ENCODE results near the gene BMPR1A. TPM values are rescaled to one million over a fixed set of nuclear protein-coding genes. Genes with fewer than 3 reads are reported as not detected.
A peak's percentile ranks its signal among the peaks of the same experiment; 100 is the strongest.

Gene BMPR1A
- total and polyA plus RNA-seq, 12 donors = 4.4 to 55.9 (median 27.0) TPM

DNA sequence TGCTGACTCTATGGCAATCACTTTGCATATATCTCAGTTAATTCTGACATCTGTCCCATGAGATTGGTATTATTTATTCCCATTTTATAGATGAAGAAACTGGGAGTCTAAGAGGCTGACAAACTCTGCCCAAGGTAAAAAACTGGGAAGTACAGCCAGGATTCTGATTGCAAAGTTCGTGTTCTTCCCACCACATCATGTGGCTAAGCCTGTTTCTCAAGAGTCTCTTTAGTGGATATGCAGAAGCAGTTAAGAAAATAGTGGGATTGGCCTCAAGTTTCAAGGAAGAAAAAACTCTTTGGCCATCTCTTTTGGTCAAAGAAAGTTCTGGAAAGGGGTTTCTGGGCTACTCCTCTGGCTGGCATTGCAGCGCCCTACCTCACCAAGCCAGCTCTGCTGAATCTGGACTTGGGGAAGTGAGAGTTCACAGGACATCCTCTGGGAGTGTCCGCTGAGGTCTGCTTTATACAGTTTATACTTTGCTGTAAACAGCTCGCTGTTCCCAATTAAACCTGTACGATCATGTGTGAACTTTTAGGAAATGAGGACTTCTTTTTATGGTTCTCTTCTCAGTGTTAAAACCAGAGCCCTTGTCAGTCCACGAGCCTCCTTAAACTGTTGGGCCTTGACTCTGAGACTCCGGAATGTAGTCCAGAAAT, 12.2 kb upstream of the BMPR1A start:
- Histone ChIP-seq H3K27ac (peak overlapping the region in 1 of 5 donors; percentile 23), H3K9me3 (replicated peaks in 1 of 3) (no peaks in the 10 kb centered on the region), H3K4me3 (no peak overlapping the region), H3K36me3 (replicated peaks in 1 of 2) (no peaks in the 10 kb centered on the region), H3K4me1 (replicated peaks in 1 of 2) (peaks cover 0 to 6% of the 10 kb centered on the region in 2 donors), H3K27me3 (no peaks in the 10 kb centered on the region)
- TF ChIP-seq, protein P1, sequence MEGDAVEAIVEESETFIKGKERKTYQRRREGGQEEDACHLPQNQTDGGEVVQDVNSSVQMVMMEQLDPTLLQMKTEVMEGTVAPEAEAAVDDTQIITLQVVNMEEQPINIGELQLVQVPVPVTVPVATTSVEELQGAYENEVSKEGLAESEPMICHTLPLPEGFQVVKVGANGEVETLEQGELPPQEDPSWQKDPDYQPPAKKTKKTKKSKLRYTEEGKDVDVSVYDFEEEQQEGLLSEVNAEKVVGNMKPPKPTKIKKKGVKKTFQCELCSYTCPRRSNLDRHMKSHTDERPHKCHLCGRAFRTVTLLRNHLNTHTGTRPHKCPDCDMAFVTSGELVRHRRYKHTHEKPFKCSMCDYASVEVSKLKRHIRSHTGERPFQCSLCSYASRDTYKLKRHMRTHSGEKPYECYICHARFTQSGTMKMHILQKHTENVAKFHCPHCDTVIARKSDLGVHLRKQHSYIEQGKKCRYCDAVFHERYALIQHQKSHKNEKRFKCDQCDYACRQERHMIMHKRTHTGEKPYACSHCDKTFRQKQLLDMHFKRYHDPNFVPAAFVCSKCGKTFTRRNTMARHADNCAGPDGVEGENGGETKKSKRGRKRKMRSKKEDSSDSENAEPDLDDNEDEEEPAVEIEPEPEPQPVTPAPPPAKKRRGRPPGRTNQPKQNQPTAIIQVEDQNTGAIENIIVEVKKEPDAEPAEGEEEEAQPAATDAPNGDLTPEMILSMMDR (IDR thresholded peaks at IDR 0.05) = no peak
- no peak for TF ChIP-seq POLR2A (IDR thresholded peaks at IDR 0.05)
- intact Hi-C loops (cut with DNase I) = no loop called here
- WGBS, 4 donors = 72 to 82% (median 76%) methylated on average over 6 to 7 of the region's 7 CpGs
- DNase-seq = no peak

DNA sequence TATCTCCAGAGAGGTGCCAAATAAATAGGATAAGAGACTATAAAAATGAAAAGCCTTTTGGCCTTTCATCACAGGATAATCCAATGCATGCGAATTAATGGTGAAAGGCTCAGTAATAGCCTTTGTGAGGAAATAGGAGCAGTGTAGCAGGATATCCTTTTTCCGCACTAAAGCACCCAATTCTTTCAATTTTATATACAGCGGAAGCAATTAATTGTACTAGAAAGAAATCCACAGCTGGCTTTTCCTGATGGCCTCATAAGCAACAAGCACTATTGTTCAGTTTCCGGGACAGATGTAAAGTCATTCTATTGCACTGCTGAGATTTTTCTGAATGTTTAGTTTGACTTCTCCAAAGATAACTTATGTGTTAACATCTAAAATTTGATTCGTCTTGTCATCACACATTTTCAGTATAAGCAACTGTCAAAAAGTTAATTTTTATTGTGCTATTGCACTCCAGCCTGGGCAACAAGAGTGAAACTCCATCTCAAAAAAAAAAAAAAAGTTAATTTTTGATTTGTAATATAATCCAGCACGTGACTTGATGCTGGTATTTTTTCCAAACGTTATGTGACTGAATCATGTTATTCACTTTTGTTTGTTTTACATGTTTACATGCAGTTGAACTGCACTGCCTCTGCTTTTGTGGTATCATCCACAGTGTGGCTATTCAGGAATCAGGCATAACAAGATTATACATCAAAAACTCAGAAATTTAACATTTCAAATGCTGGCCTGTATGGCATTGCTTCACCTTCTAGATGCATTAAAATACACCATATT, 8.4 kb upstream of the BMPR1A start:
- DNase-seq = no peak
- TF ChIP-seq, protein P1 (IDR thresholded peaks at IDR 0.05) = no peak
- TF ChIP-seq POLR2A (IDR thresholded peaks at IDR 0.05) = no peak
- 49 to 57% (median 52%) methylated on average over 7 of the region's 7 CpGs for WGBS, 4 donors
- Histone ChIP-seq H3K36me3 (replicated peaks in 1 of 2) (no peaks in the 10 kb centered on the region), H3K4me3 (no peak overlapping the region), H3K9me3 (replicated peaks in 1 of 3) (no peaks in the 10 kb centered on the region), H3K27ac (no peak overlapping the region), H3K27me3 (no peaks in the 10 kb centered on the region), H3K4me1 (replicated peaks in 1 of 2) (peaks cover 0 to 6% of the 10 kb centered on the region in 2 donors)
- intact Hi-C loops (cut with DNase I) = no loop called here

DNA sequence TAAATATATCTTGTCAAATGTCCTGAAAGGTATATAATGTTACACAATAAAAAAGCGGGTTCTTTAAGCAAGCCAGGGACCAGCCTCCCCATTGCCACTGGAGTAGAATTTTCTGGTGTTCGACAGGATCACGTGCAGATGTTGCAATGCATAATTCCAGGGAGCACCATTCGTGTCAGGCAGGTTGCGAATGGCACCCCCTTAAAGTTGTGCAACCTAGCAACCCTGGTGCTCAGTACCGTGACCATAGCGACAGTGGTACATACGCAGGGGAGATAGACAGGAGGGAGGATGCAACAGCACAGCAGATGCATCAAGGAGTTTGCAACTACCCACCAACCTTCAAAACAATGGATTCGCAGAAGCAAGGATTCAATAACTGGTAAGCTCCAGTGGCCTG, 6.6 kb upstream of the BMPR1A start:
- no peak for DNase-seq
- intact Hi-C loops (cut with DNase I) = no loop called here
- TF ChIP-seq, protein P1 (IDR thresholded peaks at IDR 0.05) = no peak
- TF ChIP-seq POLR2A (IDR thresholded peaks at IDR 0.05) = no peak
- no peaks in the 10 kb centered on the region for H3K9me3 ChIP-seq (replicated peaks in 1 of 3)
- 93 to 94% (median 94%) methylated on average over 9 of the region's 9 CpGs for WGBS, 4 donors
- H3K27me3 ChIP-seq = no peaks in the 10 kb centered on the region
- no peaks in the 10 kb centered on the region for H3K36me3 ChIP-seq (replicated peaks in 1 of 2)
- H3K4me1 ChIP-seq (replicated peaks in 1 of 2) = peaks cover under 1 to 6% of the 10 kb centered on the region in 2 donors
- no peak overlapping the region for H3K4me3 ChIP-seq
- H3K27ac ChIP-seq = no peak overlapping the region

DNA sequence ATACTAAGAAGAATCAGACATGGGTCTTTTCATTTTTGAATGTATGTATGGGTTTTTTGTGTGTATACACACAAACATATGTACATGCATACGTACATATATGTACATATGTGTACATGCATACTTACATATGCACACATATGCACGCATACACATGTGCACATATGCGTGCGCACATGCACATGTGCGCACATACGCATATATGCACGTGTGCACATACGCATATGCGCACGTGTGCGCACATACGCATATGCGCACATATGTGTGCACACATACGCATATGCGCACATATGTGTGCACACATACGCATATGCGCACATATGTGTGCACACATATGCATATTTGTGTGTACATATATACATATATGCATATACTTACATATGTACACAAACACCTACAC, 4.9 kb upstream of the BMPR1A start:
- Histone ChIP-seq H3K4me3 (no peak overlapping the region), H3K9me3 (replicated peaks in 1 of 3) (no peaks in the 10 kb centered on the region)
- intact Hi-C loops (cut with DNase I) = no loop called here

More for the DNA sequence above, 4.9 kb upstream of the BMPR1A start:
- Histone ChIP-seq H3K36me3 (replicated peaks in 1 of 2) (no peaks in the 10 kb centered on the region), H3K27me3 (no peaks in the 10 kb centered on the region), H3K27ac (no peak overlapping the region), H3K4me1 (replicated peaks in 1 of 2) (peaks cover 7 to 13% of the 10 kb centered on the region in 2 donors)
- 81 to 98% (median 93%) methylated on average over 17 of the region's 17 CpGs for WGBS, 4 donors
- TF ChIP-seq, protein P1 (IDR thresholded peaks at IDR 0.05) = no peak
- TF ChIP-seq POLR2A (IDR thresholded peaks at IDR 0.05) = no peak
- no peak for DNase-seq
